ENCODE data around the gene SMCO2.

DNA sequence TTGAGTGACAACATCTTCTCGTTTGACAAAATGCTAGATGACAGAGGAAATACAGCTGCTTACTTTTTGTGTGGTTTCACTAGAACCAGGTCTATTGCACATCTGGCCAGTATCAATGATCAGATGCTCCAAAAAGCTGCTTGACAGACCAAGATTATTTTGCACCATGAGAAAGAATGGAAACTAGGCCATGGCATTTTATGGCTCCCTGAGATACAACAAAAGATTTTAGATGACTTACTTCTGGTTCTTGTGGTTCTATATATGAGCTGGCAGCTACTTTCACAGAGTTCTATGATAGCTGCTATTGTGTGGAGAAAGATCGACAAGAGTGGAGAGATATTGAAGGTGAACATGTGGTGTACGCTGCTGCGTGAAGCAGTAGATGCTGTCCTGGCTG is 51.6 kb downstream of the SMCO2 start:
- TF ChIP-seq HNF4G (IDR thresholded peaks at IDR 0.05) (no peak), YY1 (IDR thresholded peaks at IDR 0.05) (no peak), NR2F2 (IDR thresholded peaks at IDR 0.05) (no peak), RXRA (IDR thresholded peaks at IDR 0.05) (no peak), EGR1 (IDR thresholded peaks at IDR 0.05; ENCODE audit: low read depth in 2 of 2) (no peak), HNF4A (conservative IDR thresholded peaks at IDR 0.05) (no peak), RAD21 (IDR thresholded peaks at IDR 0.05) (no peak)
- TF ChIP-seq, protein P1, sequence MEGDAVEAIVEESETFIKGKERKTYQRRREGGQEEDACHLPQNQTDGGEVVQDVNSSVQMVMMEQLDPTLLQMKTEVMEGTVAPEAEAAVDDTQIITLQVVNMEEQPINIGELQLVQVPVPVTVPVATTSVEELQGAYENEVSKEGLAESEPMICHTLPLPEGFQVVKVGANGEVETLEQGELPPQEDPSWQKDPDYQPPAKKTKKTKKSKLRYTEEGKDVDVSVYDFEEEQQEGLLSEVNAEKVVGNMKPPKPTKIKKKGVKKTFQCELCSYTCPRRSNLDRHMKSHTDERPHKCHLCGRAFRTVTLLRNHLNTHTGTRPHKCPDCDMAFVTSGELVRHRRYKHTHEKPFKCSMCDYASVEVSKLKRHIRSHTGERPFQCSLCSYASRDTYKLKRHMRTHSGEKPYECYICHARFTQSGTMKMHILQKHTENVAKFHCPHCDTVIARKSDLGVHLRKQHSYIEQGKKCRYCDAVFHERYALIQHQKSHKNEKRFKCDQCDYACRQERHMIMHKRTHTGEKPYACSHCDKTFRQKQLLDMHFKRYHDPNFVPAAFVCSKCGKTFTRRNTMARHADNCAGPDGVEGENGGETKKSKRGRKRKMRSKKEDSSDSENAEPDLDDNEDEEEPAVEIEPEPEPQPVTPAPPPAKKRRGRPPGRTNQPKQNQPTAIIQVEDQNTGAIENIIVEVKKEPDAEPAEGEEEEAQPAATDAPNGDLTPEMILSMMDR (IDR thresholded peaks at IDR 0.05; ENCODE audit: low read depth, low read length, missing input control): no peak
- TF ChIP-seq, protein P2, sequence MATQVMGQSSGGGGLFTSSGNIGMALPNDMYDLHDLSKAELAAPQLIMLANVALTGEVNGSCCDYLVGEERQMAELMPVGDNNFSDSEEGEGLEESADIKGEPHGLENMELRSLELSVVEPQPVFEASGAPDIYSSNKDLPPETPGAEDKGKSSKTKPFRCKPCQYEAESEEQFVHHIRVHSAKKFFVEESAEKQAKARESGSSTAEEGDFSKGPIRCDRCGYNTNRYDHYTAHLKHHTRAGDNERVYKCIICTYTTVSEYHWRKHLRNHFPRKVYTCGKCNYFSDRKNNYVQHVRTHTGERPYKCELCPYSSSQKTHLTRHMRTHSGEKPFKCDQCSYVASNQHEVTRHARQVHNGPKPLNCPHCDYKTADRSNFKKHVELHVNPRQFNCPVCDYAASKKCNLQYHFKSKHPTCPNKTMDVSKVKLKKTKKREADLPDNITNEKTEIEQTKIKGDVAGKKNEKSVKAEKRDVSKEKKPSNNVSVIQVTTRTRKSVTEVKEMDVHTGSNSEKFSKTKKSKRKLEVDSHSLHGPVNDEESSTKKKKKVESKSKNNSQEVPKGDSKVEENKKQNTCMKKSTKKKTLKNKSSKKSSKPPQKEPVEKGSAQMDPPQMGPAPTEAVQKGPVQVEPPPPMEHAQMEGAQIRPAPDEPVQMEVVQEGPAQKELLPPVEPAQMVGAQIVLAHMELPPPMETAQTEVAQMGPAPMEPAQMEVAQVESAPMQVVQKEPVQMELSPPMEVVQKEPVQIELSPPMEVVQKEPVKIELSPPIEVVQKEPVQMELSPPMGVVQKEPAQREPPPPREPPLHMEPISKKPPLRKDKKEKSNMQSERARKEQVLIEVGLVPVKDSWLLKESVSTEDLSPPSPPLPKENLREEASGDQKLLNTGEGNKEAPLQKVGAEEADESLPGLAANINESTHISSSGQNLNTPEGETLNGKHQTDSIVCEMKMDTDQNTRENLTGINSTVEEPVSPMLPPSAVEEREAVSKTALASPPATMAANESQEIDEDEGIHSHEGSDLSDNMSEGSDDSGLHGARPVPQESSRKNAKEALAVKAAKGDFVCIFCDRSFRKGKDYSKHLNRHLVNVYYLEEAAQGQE (IDR thresholded peaks at IDR 0.05): no peak
- TF ChIP-seq, protein P3, sequence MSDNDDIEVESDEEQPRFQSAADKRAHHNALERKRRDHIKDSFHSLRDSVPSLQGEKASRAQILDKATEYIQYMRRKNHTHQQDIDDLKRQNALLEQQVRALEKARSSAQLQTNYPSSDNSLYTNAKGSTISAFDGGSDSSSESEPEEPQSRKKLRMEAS (IDR thresholded peaks at IDR 0.05): no peak

Measured in liver (tissue), 3 donors.